Measurements from ENCODE around the gene CHRNE. TPM values are rescaled to one million over a fixed set of nuclear protein-coding genes. Genes with fewer than 3 reads are reported as not detected.
"Not testable (repeated sequence)": the region's sequence is repeated elsewhere in the genome, so short reads cannot be mapped to it uniquely, and the experiment has no call there.

The CHRNE gene
- polyA plus RNA-seq, 1 donor from 2014 or later: 0.25 TPM

DNA sequence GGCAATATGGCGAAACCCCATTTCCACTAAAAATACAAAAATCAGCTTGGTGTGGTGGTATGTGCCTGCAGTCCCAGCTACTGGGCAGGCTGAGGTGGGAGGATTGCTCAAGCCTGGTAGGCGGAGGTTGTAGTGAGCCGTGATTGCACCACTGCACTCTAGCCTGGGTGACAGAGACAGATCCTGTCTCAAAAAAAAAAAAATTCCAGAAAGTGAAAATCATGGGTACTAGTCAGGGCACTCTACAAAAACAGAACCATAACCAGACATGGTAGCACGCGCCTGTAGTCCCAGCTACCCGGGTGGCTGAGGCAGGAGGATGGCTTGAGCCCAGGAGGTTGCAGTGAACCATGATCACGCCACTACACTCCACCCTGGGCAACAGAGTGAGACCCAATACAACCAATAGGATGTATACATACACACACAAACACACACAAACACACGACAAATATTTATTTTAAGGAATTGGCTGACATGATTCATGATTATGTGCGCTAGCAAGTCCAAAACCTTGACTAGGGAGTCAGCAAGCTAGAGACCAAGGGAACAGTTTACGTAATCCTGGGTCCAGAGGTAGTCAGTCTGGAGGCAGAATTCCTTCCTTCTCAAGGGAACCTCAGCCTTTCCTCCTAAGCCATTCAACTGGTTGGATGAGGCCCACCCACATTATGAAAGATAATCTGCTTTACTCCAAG is 17.6 kb upstream of the CHRNE start:
- Histone ChIP-seq H3K9me3 (ENCODE audit: low read length) (no peaks in the 10 kb centered on the region), H3K27me3 (ENCODE audit: insufficient read depth, low read depth, low read length) (no peaks in the 10 kb centered on the region), H2AFZ (ENCODE audit: low read depth, low read length) (no peak overlapping the region), H3K4me3 (ENCODE audit: low read length) (no peak overlapping the region), H3K79me2 (replicated peaks; ENCODE audit: insufficient read depth, low read length) (no peaks in the 10 kb centered on the region), H3K27ac (ENCODE audit: low read length) (no peak overlapping the region), H4K20me1 (ENCODE audit: insufficient read depth) (no peaks in the 10 kb centered on the region), H3K36me3 (ENCODE audit: insufficient read depth, low read length) (no peaks in the 10 kb centered on the region), H3K4me2 (ENCODE audit: low read length) (no peak overlapping the region), H3F3A (ENCODE audit: insufficient read depth, low read length, poor library complexity, severe bottlenecking) (no peaks in the 10 kb centered on the region), H3K9me2 (ENCODE audit: insufficient read depth, low read length) (no peaks in the 10 kb centered on the region), H3K9ac (ENCODE audit: low read length) (no peak overlapping the region)
- TF ChIP-seq, protein P1, sequence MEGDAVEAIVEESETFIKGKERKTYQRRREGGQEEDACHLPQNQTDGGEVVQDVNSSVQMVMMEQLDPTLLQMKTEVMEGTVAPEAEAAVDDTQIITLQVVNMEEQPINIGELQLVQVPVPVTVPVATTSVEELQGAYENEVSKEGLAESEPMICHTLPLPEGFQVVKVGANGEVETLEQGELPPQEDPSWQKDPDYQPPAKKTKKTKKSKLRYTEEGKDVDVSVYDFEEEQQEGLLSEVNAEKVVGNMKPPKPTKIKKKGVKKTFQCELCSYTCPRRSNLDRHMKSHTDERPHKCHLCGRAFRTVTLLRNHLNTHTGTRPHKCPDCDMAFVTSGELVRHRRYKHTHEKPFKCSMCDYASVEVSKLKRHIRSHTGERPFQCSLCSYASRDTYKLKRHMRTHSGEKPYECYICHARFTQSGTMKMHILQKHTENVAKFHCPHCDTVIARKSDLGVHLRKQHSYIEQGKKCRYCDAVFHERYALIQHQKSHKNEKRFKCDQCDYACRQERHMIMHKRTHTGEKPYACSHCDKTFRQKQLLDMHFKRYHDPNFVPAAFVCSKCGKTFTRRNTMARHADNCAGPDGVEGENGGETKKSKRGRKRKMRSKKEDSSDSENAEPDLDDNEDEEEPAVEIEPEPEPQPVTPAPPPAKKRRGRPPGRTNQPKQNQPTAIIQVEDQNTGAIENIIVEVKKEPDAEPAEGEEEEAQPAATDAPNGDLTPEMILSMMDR (IDR thresholded peaks at IDR 0.05; ENCODE audit: poor library complexity, severe bottlenecking): no peak
- no peak for TF ChIP-seq REST (IDR thresholded peaks at IDR 0.05; ENCODE audit: borderline replicate concordance)
- no peak for TF ChIP-seq POLR2AphosphoS5 (IDR thresholded peaks at IDR 0.05)
- TF ChIP-seq MXI1 (conservative IDR thresholded peaks at IDR 0.05; ENCODE audit: poor library complexity, severe bottlenecking): no peak
- no peak for TF ChIP-seq TAF1 (IDR thresholded peaks at IDR 0.05; ENCODE audit: low read depth)
- no peak for TF ChIP-seq EP300 (conservative IDR thresholded peaks at IDR 0.05; ENCODE audit: poor library complexity, severe bottlenecking)
- TF ChIP-seq SMC3 (conservative IDR thresholded peaks at IDR 0.05; ENCODE audit: poor library complexity): no peak
- TF ChIP-seq EZH2 (IDR thresholded peaks at IDR 0.05; ENCODE audit: borderline replicate concordance, insufficient read depth, low read length, poor library complexity, severe bottlenecking): no peak
- TF ChIP-seq RAD21 (conservative IDR thresholded peaks at IDR 0.05): no peak

DNA sequence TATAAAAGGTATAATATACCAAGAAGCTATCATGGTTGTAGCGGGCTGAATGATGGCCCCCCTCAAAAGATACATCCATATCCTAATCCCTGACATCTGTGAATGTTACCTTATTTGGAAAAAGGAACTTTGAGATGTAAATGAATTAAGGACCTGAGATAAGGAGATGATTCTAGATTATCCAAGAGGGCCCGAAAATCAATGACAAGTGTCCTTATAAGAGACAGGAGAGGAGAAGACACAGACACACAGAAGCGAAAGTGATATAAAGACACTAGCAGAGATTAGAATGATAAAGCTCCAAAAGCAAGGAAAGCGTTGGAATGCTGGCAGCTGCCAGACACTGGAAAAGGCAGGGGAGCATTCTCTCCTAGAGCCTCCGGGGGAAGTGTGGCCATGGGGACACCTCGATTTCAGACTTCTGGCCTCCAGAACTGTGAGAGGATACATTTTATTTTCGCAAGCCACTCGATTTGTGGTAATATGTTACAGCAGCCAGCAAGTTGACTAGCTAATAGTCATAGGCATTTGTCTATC is 16.7 kb upstream of the CHRNE start:
- no peak overlapping the region for H3K4me2 ChIP-seq (ENCODE audit: low read length)

DNA sequence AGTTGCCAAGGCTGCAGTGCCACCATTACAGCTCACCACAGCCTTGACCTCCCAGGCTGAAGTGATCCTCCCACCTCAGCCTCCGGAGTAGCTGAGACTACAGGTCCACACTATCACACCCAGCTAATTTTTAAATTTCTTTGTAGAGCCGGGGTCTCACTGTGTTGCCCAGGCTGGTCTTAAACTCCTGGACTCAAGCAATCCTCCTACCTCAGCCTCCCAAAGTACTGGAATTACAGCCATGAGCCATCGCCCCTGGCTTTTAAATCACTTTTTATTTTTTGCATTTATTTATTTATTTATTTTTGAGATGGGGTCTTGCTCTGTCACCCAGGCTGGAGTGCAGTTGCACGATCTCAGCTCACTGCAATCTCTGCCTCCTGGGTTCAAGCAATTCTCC is 11.7 kb upstream of the CHRNE start:
- H3K9ac ChIP-seq (ENCODE audit: low read length); H4K20me1 ChIP-seq (ENCODE audit: insufficient read depth); H3K9me3 ChIP-seq (ENCODE audit: low read length); H3K4me2 ChIP-seq (ENCODE audit: low read length); H3K9me2 ChIP-seq (ENCODE audit: insufficient read depth, low read length); H3K27ac ChIP-seq (ENCODE audit: low read length); H3K4me3 ChIP-seq (ENCODE audit: low read length); H3K27me3 ChIP-seq (ENCODE audit: insufficient read depth, low read depth, low read length); H2AFZ ChIP-seq (ENCODE audit: low read depth, low read length); H3K36me3 ChIP-seq (ENCODE audit: insufficient read depth, low read length); H3K79me2 ChIP-seq (replicated peaks; ENCODE audit: insufficient read depth, low read length); H3F3A ChIP-seq (ENCODE audit: insufficient read depth, low read length, poor library complexity, severe bottlenecking): not testable (repeated sequence)

More for the DNA sequence above, 16.7 kb upstream of the CHRNE start:
- no peak overlapping the region for H2AFZ ChIP-seq (ENCODE audit: low read depth, low read length)
- no peak overlapping the region for H3K4me3 ChIP-seq (ENCODE audit: low read length)
- no peaks in the 10 kb centered on the region for H3K9me2 ChIP-seq (ENCODE audit: insufficient read depth, low read length)
- no peaks in the 10 kb centered on the region for H3K9me3 ChIP-seq (ENCODE audit: low read length)
- no peaks in the 10 kb centered on the region for H4K20me1 ChIP-seq (ENCODE audit: insufficient read depth)
- H3K9ac ChIP-seq (ENCODE audit: low read length): no peak overlapping the region
- no peaks in the 10 kb centered on the region for H3K79me2 ChIP-seq (replicated peaks; ENCODE audit: insufficient read depth, low read length)
- H3K27me3 ChIP-seq (ENCODE audit: insufficient read depth, low read depth, low read length): no peaks in the 10 kb centered on the region
- H3K27ac ChIP-seq (ENCODE audit: low read length): no peak overlapping the region
- TF ChIP-seq, protein P1 (IDR thresholded peaks at IDR 0.05; ENCODE audit: poor library complexity, severe bottlenecking): no peak
- no peaks in the 10 kb centered on the region for H3F3A ChIP-seq (ENCODE audit: insufficient read depth, low read length, poor library complexity, severe bottlenecking)
- H3K36me3 ChIP-seq (ENCODE audit: insufficient read depth, low read length): no peaks in the 10 kb centered on the region

Data from neural cell (in vitro differentiated cells).